Omental fat pad (tissue), 4 donors: ENCODE measurements around the gene HAPLN1. TPM values are rescaled to one million over a fixed set of nuclear protein-coding genes. Genes with fewer than 3 reads are reported as not detected.

ENCODE experiments used
- ATAC-seq: fragments of 150-250 bp; one replicate; pipeline ENCODE4 v1.9.1; 2016; ENCODE audit warnings: mild to moderate bottlenecking, moderate library complexity; ENCODE audit not compliant: low FRiP score
- DNase-seq: peaks from one replicate; pipeline ENCODE4 v3.0.0-alpha.2; 2019; ENCODE audit warnings: low spot score
- CTCF ChIP-seq, 3 donors: fragments of 450-650 bp; IDR thresholded peaks; one replicate each; pipeline ENCODE4 v1.5.1; 2016 to 2017; ENCODE audit warnings: antibody characterized with exemption in 3 of 3, mild to moderate bottlenecking in 3 of 3, moderate library complexity in 2 of 3
- total RNA-seq, 4 donors: library from RNA; depleted of rRNA; stranded (reverse); fragments of >200 nt; gene quantifications; one replicate each; pipeline ENCODE4 v1.1.0, GENCODE V29; 2016

HAPLN1 gene
- total RNA-seq, 4 donors from 2014 or later = not detected

DNA sequence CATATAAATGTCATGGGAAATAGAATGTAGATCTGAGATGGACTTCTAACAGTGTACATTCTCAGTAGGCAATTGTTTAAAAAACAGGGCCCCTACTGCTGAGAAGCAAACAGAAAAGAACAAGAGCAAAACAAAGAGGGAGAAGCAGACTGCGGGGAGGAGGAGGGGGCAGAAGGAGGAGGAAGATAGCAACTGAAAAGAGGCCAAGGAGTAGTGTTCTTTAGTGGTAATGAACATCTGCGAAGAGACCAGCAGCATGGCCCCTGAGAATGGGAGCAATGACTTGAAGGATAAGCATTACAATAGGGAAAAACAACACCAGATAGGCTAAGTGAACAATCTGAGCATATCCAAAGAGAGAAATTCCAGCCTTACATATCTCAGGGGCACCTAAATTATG lies 36.8 kb downstream of the HAPLN1 start:
- no peak for DNase-seq
- no peak for ATAC-seq
- no peak for TF ChIP-seq CTCF (IDR thresholded peaks at IDR 0.05)

DNA sequence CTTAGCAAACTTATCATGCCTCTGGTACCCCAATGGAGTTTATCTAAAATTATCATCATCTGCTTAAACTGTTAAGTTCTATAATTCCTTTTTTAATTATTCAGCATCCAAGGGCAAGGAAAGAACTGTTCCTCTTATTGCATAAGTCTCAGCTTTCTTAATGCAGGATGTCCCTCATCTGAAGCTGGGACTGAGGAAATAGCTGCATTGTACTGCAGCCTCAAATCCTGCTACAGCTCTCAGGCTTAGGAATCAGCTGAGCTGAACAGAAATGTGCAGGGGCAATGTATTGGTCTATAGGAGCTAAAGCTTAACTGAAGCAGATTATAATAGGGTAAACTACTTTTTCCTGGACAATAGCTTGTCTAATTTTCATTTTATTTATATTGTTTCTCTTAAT lies 48.0 kb downstream of the HAPLN1 start:
- no peak for ATAC-seq
- no peak for DNase-seq
- TF ChIP-seq CTCF (IDR thresholded peaks at IDR 0.05) = no peak

DNA sequence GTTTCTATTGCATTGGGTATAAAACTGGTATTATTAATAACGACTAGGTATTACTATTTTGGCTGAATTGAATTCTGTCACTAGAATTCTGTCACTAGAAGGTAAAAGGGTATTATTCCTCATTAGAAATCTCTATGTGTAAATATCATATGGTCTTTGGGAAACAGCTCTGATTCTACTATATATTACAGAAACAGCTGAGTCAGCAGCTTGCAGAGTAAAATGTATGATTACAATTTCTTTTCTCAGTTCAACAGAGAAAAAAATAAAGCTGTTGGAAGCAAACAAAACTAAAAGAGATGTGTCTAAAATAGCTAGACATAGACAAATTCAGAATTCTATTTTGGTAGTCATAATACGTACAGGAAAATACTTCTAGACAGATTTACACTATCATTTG lies 48.5 kb downstream of the HAPLN1 start:
- ATAC-seq (no peak), DNase-seq (no peak)
- no peak for TF ChIP-seq CTCF (IDR thresholded peaks at IDR 0.05)

DNA sequence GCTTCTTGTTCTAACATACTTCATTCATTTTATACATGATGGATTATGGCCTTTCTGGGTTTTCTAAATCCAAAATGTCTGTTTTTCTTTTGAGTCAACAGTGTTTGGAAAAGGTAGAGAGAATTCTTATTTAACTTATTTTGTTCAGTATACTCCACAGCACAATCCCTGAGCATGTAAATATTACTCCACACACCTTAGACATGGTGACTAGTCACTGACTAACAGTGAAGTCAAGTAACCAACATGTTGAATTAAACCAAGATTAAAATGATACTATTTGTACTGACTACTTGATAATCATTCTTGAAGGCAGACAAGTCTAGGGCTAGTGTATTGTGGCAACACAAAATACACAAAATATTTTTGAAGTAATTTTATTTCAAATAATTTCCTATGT lies 55.0 kb downstream of the HAPLN1 start:
- ATAC-seq = no peak
- no peak for TF ChIP-seq CTCF (IDR thresholded peaks at IDR 0.05)
- DNase-seq = no peak

DNA sequence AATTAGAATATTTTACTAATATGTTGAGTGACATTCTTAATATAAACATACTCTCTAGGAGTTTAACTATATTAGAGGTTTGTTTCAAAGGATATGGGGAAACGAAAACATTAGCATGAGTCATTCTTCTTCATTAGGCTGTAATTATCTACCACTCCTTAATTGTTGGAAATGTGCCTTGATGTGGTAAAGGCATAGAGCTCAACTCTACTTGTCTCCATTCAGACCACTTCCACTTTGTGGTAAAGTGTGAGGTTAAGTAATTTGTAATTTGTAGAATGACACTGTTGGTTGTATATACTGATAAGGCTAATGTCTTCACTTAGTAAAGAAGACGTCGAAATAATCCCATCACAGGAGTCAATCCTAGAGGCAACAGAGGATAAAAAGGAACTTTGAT lies 58.1 kb downstream of the HAPLN1 start:
- no peak for TF ChIP-seq CTCF (IDR thresholded peaks at IDR 0.05)
- ATAC-seq = no peak

DNA sequence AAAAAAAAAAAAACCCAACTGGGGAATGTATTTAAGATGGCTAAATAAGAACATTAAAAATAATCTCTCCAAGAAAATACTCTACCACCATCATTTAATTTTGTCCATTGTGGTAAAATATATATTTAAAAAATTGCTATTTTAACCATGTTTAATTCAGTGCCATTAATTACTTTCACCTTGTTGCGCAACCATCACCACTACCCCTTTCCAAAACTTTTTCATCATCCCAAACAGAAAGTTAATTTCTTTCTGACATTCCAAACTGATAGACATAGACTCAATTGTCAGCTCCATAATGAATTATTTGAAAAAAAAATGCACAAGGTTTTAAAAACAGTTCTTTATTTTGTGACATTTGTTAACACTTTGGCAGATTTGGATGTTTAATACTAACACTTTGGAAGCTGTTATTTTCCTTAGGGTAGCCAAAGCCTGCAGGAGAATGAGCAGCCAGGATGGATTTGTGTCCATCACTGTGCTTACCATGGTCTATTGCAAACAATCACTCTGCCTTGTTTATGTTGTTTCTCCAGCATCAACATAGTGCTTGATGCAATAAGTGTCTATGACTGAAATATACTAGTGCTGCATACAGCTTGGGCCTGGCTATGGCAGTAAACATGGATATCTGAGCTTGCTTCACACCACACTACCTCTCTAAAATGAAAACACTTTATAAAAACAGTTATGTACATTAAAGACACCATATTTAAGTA lies 62.7 kb downstream of the HAPLN1 start:
- DNase-seq (no peak), ATAC-seq (no peak)
- TF ChIP-seq CTCF (IDR thresholded peaks at IDR 0.05) = no peak

More for the DNA sequence above, 58.1 kb downstream of the HAPLN1 start:
- no peak for DNase-seq

- DNase-seq (no peak), ATAC-seq (no peak)
- no peak for TF ChIP-seq CTCF (IDR thresholded peaks at IDR 0.05)
These were observed 66.1 kb downstream of the HAPLN1 start for GRCh38 chr5:83654427-83654994.
